HepG2 (cell line): ENCODE results near the gene CCDC6. TPM values are rescaled to one million over a fixed set of nuclear protein-coding genes. Genes with fewer than 3 reads are reported as not detected.

Experiments
- CBX1 ChIP-seq: IDR thresholded peaks from one replicate; pipeline ENCODE4 v1.6.1; 2016; ENCODE audit warnings: antibody characterized with exemption, low read depth
- CHD2 ChIP-seq: IDR thresholded peaks from 2 replicates; pipeline ENCODE4 v1.6.1; 2011; ENCODE audit warnings: low read depth, low read length, improper control_type of control experiment
- CSRNP1 ChIP-seq: sonication (generic); formaldehyde crosslinking; IDR thresholded peaks from 2 replicates; pipeline ENCODE4 v1.8.1; 2023; ENCODE audit warnings: mild to moderate bottlenecking, missing genetic modification reagents
- FOXJ3 ChIP-seq: sonication (generic); formaldehyde crosslinking; IDR thresholded peaks from 2 replicates; pipeline ENCODE4 v1.4.0; 2020; ENCODE audit warnings: missing genetic modification reagents, mild to moderate bottlenecking, borderline replicate concordance
- HDAC2 ChIP-seq: sonication (generic); formaldehyde crosslinking; IDR thresholded peaks from 2 replicates; pipeline ENCODE4 v1.4.0; 2020; ENCODE audit warnings: missing genetic modification reagents
- MYC ChIP-seq: sonication (generic); formaldehyde crosslinking; IDR thresholded peaks from 2 replicates; pipeline ENCODE4 v1.9.0; 2021; ENCODE audit warnings: missing genetic modification reagents, borderline replicate concordance
- PHB2 ChIP-seq: fragments of 450-650 bp; IDR thresholded peaks from 2 replicates; pipeline ENCODE4 v1.6.1; 2018; ENCODE audit not compliant: partially characterized antibody
- POGZ ChIP-seq: sonication (generic); formaldehyde crosslinking; IDR thresholded peaks from 2 replicates; pipeline ENCODE4 v1.4.0; 2020; ENCODE audit warnings: mild to moderate bottlenecking, missing genetic modification reagents
- PRPF4 ChIP-seq: fragments of 200-400 bp; formaldehyde crosslinking; IDR thresholded peaks from 2 replicates; pipeline ENCODE4 v1.6.1; 2016; ENCODE audit warnings: low read length, low read depth; ENCODE audit not compliant: poor library complexity, severe bottlenecking
- RAD21 ChIP-seq: fragments of 450-650 bp; formaldehyde crosslinking; IDR thresholded peaks from 2 replicates; pipeline ENCODE4 v1.5.0; 2020; ENCODE audit warnings: mild to moderate bottlenecking
- RFX1 ChIP-seq: fragments of 450-650 bp; IDR thresholded peaks from 2 replicates; pipeline ENCODE4 v1.6.1; 2017
- TMF1 ChIP-seq: sonication (generic); formaldehyde crosslinking; IDR thresholded peaks from 2 replicates; pipeline ENCODE4 v1.8.1; 2022; ENCODE audit warnings: low read depth, missing genetic modification reagents
- ZBTB39 ChIP-seq: sonication (generic); formaldehyde crosslinking; IDR thresholded peaks from 2 replicates; pipeline ENCODE4 v1.5.0; 2020; ENCODE audit warnings: missing genetic modification reagents
- ZBTB49 ChIP-seq: sonication (generic); formaldehyde crosslinking; IDR thresholded peaks from 2 replicates; pipeline ENCODE4 v1.4.0; 2020; ENCODE audit warnings: missing genetic modification reagents, borderline replicate concordance
- ZFP37 ChIP-seq: sonication (generic); formaldehyde crosslinking; IDR thresholded peaks from 2 replicates; pipeline ENCODE4 v1.4.0; 2020; ENCODE audit warnings: missing genetic modification reagents, borderline replicate concordance
- ZFP82 ChIP-seq: sonication (generic); formaldehyde crosslinking; IDR thresholded peaks from 2 replicates; pipeline ENCODE4 v1.5.1; 2020; ENCODE audit warnings: mild to moderate bottlenecking, missing genetic modification reagents, borderline replicate concordance
- ZGPAT ChIP-seq: IDR thresholded peaks from 2 replicates; pipeline ENCODE4 v1.6.1; 2016; ENCODE audit warnings: mild to moderate bottlenecking
- ZNF124 ChIP-seq: sonication (generic); formaldehyde crosslinking; IDR thresholded peaks from 2 replicates; pipeline ENCODE4 v1.4.0; 2020; ENCODE audit warnings: missing genetic modification reagents
- ZNF180 ChIP-seq: sonication (generic); formaldehyde crosslinking; IDR thresholded peaks from 2 replicates; pipeline ENCODE4 v1.4.0; 2020; ENCODE audit warnings: low read depth, missing genetic modification reagents, borderline replicate concordance
- ZNF34 ChIP-seq: sonication (generic); formaldehyde crosslinking; IDR thresholded peaks from 2 replicates; pipeline ENCODE4 v1.4.0; 2020; ENCODE audit warnings: mild to moderate bottlenecking, missing genetic modification reagents, borderline replicate concordance
- ZNF484 ChIP-seq: sonication (generic); formaldehyde crosslinking; IDR thresholded peaks from 2 replicates; pipeline ENCODE4 v1.5.1; 2020; ENCODE audit warnings: mild to moderate bottlenecking, low read depth, missing genetic modification reagents, borderline replicate concordance
- ZNF607 ChIP-seq: sonication (generic); formaldehyde crosslinking; IDR thresholded peaks from 2 replicates; pipeline ENCODE4 v1.5.1; 2020; ENCODE audit warnings: missing genetic modification reagents, mild to moderate bottlenecking, borderline replicate concordance
- polyA plus RNA-seq, 8 experiments: library from polyadenylated mRNA; depleted of rRNA in 3 of 8; stranded (reverse) in 7 of 8; unstranded in 1 of 8; fragments of >200 nt; fragmentation: Illumina TruSeq in 4 of 8; extraction: Trizol in 4 of 8; gene quantifications; 2 replicates each; pipeline versions ENCODE4 v1.2.1 to v1.2.3, GENCODE V29; 2011 to 2016; ENCODE audit warnings: low read depth in 4 of 8, missing spikeins in 1 of 8, mixed read lengths in 1 of 8; ENCODE audit not compliant: insufficient read depth in 1 of 8
- total RNA-seq, 5 experiments: library from RNA; depleted of rRNA; stranded (reverse); fragments of >200 nt; fragmentation: Illumina TruSeq; extraction: Trizol; gene quantifications; 2 replicates each; pipeline ENCODE4 v1.2.3, GENCODE V29; 2016; ENCODE audit warnings: low read depth in 1 of 5

Gene CCDC6
- total and polyA plus RNA-seq, 2 of the 13 experiments (the other 11 are each of a cell fraction or from before 2014, with no cell fraction given) = 17.9 to 18.3 TPM

DNA sequence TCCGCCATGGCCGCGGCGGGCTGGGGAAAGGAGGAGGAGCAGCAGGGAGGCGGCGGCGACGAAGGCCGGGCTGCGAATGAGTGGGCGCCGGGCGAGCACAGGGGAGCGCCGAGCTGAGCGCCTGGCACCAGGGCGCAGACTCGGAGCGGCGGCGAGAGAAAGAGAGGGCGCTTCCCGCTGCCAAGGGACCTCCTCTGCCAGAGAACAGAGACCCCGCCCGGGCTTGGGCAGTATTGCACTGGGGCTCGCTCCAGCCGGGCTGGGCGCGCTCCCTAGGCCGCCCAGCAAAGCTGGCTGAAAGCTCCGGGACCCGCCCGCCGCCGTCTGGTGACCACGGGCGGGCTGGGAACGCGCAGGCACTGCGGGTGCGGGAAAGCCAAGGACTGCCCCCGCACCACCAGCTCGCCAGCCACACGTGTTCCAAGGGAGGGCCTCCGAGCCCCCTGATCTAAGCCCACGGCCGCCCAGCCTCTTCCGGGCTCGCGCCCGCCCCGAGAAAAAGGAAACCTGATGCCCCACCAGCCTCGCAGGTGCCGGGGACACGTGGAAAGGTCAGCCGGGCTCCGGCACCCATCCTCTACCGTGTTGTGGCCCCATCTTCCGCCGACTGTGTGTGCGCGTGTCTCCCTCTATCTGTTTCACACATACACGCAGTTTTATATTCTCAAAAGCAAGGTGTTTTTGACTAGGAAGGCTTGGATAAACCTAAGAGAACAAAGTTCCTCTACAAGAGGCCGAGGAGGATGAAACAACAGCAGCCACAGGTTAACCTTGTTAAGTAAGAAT is at the start of gene CCDC6 (continued):
- TF ChIP-seq ZBTB39 (CRISPR knock-in tag) = peak; percentile 82; the same call in 1 of the 2 replicates
- no peak; the same call in none of the 2 replicates for TF ChIP-seq HDAC2
- peak; percentile 86 for TF ChIP-seq ZGPAT
- TF ChIP-seq FOXJ3 (CRISPR knock-in tag) = no peak
- no peak for TF ChIP-seq ZBTB49 (CRISPR knock-in tag)
- TF ChIP-seq ZNF484 = no peak
- peak; percentile 65; the same call in 1 of the 2 replicates for TF ChIP-seq ZNF124 (CRISPR knock-in tag)
- TF ChIP-seq PRPF4 = no peak
- peak; percentile 96 for TF ChIP-seq MYC (CRISPR knock-in tag)
- TF ChIP-seq CBX1 = no peak
- no peak; the same call in 1 of the 2 replicates for TF ChIP-seq ZNF34
- 0 out of 2 replicates have a peak, but pooled peaks have one; percentile 66 for TF ChIP-seq ZFP82
- peak; percentile 70; the same call in 1 of the 2 replicates for TF ChIP-seq TMF1 (CRISPR knock-in tag)
- TF ChIP-seq ZNF180 = no peak
- no peak for TF ChIP-seq RFX1
- peak; percentile 42; the same call in 1 of the 2 replicates for TF ChIP-seq CSRNP1 (CRISPR knock-in tag)
- peak; percentile 58; the same call in 1 of the 2 replicates for TF ChIP-seq POGZ (CRISPR knock-in tag)
- 0 out of 2 replicates have a peak, but pooled peaks have one; percentile 11 for TF ChIP-seq CHD2
- no peak for TF ChIP-seq ZFP37
- TF ChIP-seq RAD21 (CRISPR knock-in tag) = peak; percentile 77
- no peak for TF ChIP-seq PHB2
- TF ChIP-seq ZNF607 (CRISPR knock-in tag) = peak; percentile 72
